ES-I3 (cell line): ENCODE data around the gene INPPL1.
"Not testable (repeated sequence)": the region's sequence is repeated elsewhere in the genome, so short reads cannot be mapped to it uniquely, and the experiment has no call there.

Experiments used
- H3K36me3 ChIP-seq: 2 replicates; pipeline ENCODE4 v1.6.1; 2013; ENCODE audit warnings: mild to moderate bottlenecking, low read length, control low read depth, moderate library complexity; ENCODE audit not compliant: insufficient read depth
- H3K4me1 ChIP-seq: 2 replicates; pipeline ENCODE4 v1.6.1; 2013; ENCODE audit warnings: mild to moderate bottlenecking, control low read depth, low read length; ENCODE audit not compliant: insufficient read depth
- H3K9ac ChIP-seq: 2 replicates; pipeline ENCODE4 v1.6.1; 2013; ENCODE audit warnings: low read depth, mild to moderate bottlenecking, low read length, moderate library complexity
- H3K9me3 ChIP-seq: 2 replicates; pipeline ENCODE4 v1.6.1; 2013; ENCODE audit warnings: mild to moderate bottlenecking, low read length, moderate library complexity; ENCODE audit not compliant: control insufficient read depth, insufficient read depth

INPPL1 gene

DNA sequence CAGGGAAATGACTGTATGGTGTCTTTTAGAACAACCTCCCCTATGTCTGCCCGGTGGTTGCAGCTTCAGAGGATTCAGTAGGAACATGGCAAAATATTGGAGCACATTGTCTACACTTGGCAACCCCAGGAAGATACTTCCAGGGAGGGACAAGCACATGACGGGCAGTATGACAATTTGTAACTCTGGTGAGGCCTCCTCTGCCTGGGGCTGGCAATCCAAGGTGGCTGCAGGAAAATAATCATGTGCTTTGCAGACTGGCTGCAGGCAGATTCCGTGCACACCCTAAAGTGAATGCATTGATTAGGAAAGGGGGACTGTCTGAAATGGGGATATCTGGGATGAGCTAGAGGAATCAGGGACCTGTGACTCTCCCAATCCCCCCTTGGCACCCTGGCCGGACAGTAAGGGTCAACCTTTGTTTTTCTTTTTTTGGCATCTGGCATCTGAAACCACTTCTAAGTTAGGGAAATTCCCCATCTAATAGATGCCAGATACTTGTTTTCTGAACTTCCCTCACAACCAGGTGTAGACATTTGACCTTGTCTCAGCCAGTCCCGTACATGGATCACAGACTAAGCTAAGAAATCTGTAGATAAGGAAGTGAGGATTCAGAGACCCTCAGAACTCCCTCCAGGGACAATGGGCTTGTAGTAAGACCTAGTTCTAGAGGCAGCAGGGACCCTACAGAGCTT, 29.9 kb downstream of the INPPL1 start:
- no peaks in the 10 kb centered on the region for H3K36me3 ChIP-seq
- H3K9ac ChIP-seq: no peak overlapping the region
- H3K4me1 ChIP-seq: no peaks in the 10 kb centered on the region
- H3K9me3 ChIP-seq: no peaks in the 10 kb centered on the region; the same call in 1 of the 2 replicates

DNA sequence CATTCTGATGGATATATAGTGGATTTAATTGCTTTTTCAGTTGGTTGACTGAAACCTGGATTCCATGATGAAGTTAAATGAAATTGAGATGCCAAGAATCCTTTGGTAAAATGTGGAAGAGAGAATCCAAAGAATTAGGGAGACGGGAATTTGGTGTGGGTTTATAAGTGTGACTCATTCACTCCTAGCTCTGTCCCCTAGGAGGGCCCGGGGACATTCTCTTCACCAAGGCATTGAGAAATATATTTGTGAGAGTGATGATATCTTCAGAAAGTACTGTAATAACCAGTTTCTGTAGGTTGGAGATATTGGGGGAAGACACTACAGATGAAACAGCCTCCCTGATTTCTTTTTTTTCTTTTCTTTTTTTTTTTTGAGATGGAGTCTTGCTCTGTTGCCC, 33.0 kb downstream of the INPPL1 start:
- Histone ChIP-seq H3K36me3 (no peaks in the 10 kb centered on the region), H3K9me3 (no peaks in the 10 kb centered on the region; the same call in 1 of the 2 replicates), H3K4me1 (no peaks in the 10 kb centered on the region), H3K9ac (no peak overlapping the region)

DNA sequence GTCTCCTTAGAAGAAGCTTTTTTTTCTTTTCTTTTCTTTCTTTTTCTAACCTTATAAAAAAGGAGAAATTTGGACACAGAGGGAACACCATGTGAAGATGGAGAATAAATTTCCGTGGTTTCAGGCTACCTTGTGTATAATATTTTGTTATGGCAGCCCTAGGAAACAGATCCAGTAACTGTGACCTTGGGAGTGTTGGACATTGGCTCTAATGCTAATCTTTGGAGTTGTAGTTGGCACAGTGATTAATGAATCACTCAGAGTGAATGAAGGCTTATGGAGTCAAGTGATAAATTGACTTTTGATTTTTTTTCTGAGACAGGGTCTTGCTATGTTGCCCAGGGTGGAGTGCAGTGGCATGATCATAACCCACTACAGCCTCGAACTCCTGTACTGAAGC, 34.9 kb downstream of the INPPL1 start:
- no peaks in the 10 kb centered on the region for H3K4me1 ChIP-seq

DNA sequence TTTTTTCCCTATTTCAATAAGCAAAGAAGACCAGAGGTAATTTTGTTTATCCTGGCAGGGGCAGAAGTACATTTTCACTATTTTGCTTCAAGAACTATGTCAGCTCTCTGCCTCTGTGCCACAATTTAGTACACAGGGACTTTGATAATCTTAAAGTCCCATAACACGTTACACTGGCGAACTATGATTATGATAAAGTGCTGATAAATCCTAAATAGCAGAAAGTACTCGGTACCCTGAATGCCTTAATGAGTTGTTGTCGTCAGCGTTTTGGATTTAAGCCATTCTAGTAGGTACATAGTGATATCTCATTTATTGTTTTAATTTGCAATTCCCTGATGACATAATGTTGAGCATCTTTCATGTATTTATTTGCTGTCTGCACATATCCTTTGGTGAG, 36.0 kb downstream of the INPPL1 start:
- H3K36me3 ChIP-seq: no peaks in the 10 kb centered on the region
- H3K4me1 ChIP-seq: no peaks in the 10 kb centered on the region
- no peaks in the 10 kb centered on the region for H3K9me3 ChIP-seq
- H3K9ac ChIP-seq: no peak overlapping the region

More for the DNA sequence above, 34.9 kb downstream of the INPPL1 start:
- Histone ChIP-seq H3K36me3 (no peaks in the 10 kb centered on the region), H3K9me3 (no peaks in the 10 kb centered on the region), H3K9ac (no peak overlapping the region)

DNA sequence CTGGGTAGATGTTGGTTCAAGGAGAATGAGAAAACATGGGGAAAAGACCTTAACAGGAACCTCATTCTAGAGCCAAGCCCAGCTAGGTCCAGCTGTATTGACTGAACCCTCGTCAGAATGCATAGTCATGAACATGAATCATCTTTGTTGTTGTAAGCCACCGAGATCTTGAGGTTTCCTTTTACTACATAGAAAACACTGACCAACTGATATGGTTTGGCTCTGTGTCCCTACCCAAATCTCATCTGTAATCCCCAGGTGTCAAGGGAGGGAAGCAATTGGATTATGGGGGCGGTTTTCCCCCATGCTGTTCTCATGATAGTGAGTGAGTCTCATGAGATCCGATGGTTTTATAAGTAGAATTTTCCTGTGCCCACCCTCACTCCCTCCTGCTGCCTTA, 38.8 kb downstream of the INPPL1 start:
- H3K9ac ChIP-seq: no peak overlapping the region
- no peaks in the 10 kb centered on the region for H3K9me3 ChIP-seq
- no peaks in the 10 kb centered on the region for H3K36me3 ChIP-seq
- H3K4me1 ChIP-seq: no peaks in the 10 kb centered on the region

DNA sequence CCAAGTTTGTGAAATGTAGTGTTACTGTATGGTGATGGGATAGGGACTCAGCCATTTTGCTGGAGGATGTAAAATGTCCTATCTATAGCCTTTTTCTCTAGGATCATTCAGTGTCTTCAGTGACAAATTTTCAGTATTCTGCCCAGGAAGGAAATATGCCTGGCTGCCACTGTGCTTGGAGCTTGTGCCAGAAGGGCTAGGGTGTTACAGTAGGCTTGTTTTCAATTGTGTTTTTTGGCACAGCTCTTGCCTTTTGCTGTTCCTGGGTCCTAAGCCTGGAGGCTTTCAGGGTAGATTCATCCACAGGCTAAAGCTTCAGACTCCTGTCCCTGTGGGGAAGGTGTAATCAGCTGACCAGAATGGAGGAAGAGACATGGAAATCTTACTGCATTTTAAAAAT, 41.4 kb downstream of the INPPL1 start:
- Histone ChIP-seq H3K36me3 (no peaks in the 10 kb centered on the region), H3K9me3 (no peaks in the 10 kb centered on the region), H3K4me1 (no peaks in the 10 kb centered on the region), H3K9ac (no peak overlapping the region)

DNA sequence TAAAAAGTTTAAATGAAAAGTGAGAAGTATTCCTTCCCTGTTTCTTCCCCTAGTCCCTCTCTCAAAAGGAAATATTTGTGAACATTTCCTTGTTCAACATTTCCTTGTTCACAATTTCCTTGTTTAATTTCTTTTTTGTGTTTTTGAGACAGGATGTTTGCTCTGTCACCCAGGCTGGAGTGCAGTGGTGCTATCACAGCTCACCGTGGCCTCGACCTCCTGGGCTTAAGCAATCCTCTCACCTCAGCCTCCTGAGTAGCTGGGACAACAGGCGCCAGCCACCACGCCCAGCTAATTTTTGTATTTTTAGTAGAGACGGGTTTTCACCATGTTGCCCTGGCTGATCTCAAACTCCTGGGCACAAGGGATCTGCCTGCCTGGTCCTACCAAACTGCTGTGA, 42.4 kb downstream of the INPPL1 start:
- H3K4me1 ChIP-seq, H3K9me3 ChIP-seq, H3K9ac ChIP-seq, H3K36me3 ChIP-seq: not testable (repeated sequence)

DNA sequence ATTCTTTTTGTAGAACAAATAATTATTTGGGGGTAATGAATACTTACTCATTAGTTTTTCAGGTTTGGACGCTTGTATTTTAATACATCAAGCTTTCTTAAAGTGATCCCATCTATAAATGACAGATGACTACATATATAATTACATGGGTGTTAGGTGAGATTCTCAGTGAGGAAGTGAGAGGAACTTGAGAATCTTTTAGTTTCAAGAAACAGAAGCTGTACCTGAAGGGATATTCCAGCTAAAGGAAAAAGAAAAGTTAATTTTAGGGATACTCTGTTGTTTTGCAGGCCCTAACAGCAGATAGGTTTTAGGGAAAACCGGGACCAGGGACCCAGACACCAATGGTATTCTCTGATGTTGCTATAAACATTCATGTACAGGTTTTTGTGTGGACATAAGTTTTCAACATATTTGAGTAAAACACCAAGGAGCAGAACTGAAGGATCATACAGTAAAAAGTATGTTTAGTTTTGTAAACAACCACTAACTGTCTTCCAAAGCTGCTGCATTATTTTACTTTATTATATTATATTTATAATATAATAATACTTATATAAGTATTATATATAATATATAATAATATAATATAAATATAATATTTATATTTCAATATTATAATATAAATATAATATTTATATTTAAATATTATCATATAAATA, 43.5 kb downstream of the INPPL1 start:
- Histone ChIP-seq H3K9ac (no peak overlapping the region), H3K4me1 (no peaks in the 10 kb centered on the region), H3K36me3 (no peaks in the 10 kb centered on the region), H3K9me3 (no peaks in the 10 kb centered on the region)

DNA sequence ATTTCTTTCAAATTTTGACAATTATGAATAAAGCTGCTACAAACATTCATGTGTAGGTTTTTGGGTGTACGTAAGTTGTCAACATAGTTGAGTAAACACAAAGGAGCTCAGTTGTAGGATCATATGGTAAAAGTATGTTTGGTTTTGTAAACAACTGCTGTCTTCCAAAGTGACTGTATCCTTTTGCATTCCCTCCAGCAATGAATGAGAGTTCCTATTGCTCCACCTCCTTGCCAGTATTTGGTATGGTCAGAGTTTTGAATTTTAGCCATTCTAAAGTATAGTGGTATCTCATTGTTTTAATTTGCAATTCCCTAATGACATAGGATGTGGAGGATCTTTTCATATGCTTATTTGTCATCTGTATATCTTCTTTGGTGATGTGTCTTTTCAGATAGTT, 47.4 kb downstream of the INPPL1 start:
- Histone ChIP-seq H3K4me1 (no peaks in the 10 kb centered on the region), H3K9ac (no peak overlapping the region), H3K9me3 (no peaks in the 10 kb centered on the region), H3K36me3 (no peaks in the 10 kb centered on the region)

DNA sequence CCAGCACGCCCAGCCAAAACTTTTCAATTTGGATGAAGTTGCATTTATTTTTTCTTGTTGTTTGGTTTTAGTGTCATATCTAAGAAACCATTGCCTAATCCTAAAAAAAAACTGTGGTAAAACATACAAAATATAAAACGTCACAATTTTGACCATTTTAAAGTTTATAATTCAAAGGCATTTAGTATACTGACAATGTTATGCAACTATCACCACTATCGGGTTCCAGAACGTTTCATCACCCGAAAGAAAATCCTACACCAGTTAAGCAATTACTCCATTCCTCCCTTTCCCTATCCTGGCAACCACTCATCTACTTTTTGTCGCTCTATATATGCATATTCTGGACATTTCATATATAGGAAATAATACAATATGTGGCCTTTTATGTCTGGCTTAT, 49.9 kb downstream of the INPPL1 start:
- Histone ChIP-seq H3K9me3 (no peaks in the 10 kb centered on the region), H3K36me3 (no peaks in the 10 kb centered on the region)

DNA sequence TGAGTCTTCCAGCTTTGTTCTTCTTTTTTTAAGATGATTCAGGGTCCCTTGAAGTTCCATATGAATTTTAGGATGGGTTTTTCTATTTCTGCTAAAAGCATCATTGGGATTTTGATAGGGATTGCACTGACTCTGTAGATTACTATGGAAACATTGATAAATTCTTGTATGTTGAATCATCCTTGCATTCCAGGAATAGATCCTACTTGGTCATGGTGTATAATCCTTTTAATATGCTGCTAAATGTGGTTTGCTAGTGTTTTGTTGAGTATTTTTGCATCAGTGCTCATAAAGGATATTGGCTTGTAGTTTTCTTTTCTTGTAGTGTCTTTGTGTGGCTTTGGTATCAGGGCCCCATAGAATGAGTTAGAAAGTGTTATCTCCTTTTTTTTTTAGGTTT, 54.3 kb downstream of the INPPL1 start:
- Histone ChIP-seq H3K9ac (no peak overlapping the region), H3K36me3 (no peaks in the 10 kb centered on the region), H3K4me1 (no peaks in the 10 kb centered on the region), H3K9me3 (no peaks in the 10 kb centered on the region)

More for the DNA sequence above, 49.9 kb downstream of the INPPL1 start:
- no peak overlapping the region for H3K9ac ChIP-seq
- no peaks in the 10 kb centered on the region for H3K4me1 ChIP-seq

DNA sequence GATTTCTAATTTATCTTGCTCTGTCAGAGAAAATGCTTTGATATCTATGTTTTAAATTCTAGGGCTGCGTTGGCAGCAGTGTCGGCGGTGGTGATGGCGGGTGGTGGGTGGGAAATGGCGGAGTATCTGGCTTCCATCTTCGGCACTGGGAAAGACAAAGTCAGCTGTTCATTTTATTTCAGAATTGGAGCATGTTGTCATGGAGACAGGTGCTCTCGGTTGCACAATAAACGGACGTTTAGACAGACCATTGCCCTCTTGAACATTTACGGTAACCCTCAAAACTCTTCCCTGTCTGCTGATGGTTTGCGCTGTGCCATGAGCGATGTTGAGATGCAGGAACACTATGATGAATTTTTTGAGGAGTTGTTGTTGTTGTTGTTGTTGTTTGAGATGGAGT, 55.5 kb downstream of the INPPL1 start:
- Histone ChIP-seq H3K9ac (no peak overlapping the region), H3K4me1 (no peaks in the 10 kb centered on the region), H3K36me3 (no peaks in the 10 kb centered on the region), H3K9me3 (no peaks in the 10 kb centered on the region)

DNA sequence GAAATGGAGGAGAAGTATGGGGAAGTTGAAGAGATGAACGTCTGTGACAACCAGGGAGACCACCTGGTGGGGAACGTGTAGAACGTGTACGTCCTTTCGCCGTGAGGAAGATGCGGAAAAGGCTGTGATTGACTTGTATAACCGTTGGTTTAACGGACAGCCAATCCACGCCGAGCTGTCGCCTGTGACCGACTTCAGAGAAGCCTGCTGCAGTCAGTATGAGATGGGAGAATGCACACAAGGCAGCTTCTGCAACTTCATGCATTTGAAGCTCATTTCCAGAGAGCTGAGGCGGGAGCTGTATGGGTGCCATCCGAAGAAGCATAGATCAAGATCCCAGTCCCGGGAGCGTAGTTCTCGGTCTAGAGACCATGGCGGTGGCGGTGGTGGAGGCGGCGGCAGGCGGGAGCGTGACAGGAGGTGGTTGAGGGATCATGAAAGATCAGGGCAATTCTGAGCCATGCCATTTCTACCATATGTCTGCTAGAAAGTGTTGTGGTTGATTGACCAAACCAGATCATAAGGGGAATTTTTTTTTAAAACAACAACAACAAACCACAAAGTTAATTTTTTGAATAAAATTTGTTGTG, 56.3 kb downstream of the INPPL1 start:
- no peaks in the 10 kb centered on the region for H3K36me3 ChIP-seq
- H3K9me3 ChIP-seq: no peaks in the 10 kb centered on the region
- no peak overlapping the region for H3K9ac ChIP-seq
- no peaks in the 10 kb centered on the region for H3K4me1 ChIP-seq

DNA sequence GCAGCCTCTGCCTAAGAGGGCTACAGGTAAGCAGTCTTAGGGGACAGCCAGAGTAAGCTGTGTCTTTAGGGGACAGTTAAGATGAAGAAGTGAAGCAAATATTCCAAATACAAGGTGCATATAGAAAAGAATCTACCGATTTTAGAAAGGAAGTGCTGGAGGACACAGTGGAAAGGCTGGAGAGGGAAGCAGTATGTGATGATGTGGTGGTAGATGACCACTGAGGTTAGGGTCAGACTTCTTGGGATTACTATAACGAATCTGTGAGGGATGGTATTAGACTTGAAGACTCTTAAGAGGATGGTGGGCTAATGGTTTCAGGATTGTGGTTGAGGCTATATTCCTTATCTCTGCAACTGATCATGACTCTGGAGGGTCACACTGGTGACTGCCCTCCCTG, 59.4 kb downstream of the INPPL1 start:
- Histone ChIP-seq H3K9me3 (no peaks in the 10 kb centered on the region), H3K9ac (no peak overlapping the region), H3K36me3 (no peaks in the 10 kb centered on the region), H3K4me1 (no peaks in the 10 kb centered on the region)

DNA sequence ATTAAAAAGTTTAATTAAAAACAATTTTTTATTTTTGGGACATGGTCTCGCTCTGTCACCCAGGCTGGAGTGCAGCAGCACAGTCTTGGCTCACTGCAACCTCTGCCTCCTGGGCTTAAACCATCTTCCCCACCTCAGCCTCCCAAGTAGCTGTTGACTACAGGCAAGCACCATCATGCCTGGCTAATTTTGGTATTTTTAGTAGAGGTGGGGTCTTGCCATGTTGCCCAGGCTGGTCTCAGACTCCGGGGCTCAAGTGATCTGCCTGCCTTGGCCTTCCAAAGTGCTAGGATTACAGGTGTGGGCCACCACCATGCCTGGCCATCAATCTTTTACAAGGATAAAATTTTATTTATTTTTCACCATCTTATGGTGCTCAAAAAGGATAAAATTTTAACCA, 62.7 kb downstream of the INPPL1 start:
- Histone ChIP-seq H3K4me1 (no peaks in the 10 kb centered on the region), H3K9ac (no peak overlapping the region), H3K9me3 (no peaks in the 10 kb centered on the region), H3K36me3 (no peaks in the 10 kb centered on the region)
